NCI-H1417 treated with DMSO at 0.1 percent for 48 hours (cell line): ENCODE results near the gene KNG1.

Experiments used
- DNase-seq: peaks from one replicate; lab custom pipeline; 2025; lab: John Stamatoyannopoulos, UW

Gene KNG1

GRCh38 chr3:186779204-186779603 is 62.0 kb downstream of the KNG1 start:
- DNase-seq = no peak

- peak; percentile 34 for DNase-seq
Measured at GRCh38 chr3:186782542-186783057, 65.4 kb downstream of the KNG1 start.

GRCh38 chr3:186783058-186783730 is 66.0 kb downstream of the KNG1 start, which contains the start of gene EIF4A2:
TSS of gene EIF4A2 (plus strand) at chr3:186783577. CDS start at chr3:186783611, 34 bp downstream.
- DNase-seq = peak; percentile 89

DNA sequence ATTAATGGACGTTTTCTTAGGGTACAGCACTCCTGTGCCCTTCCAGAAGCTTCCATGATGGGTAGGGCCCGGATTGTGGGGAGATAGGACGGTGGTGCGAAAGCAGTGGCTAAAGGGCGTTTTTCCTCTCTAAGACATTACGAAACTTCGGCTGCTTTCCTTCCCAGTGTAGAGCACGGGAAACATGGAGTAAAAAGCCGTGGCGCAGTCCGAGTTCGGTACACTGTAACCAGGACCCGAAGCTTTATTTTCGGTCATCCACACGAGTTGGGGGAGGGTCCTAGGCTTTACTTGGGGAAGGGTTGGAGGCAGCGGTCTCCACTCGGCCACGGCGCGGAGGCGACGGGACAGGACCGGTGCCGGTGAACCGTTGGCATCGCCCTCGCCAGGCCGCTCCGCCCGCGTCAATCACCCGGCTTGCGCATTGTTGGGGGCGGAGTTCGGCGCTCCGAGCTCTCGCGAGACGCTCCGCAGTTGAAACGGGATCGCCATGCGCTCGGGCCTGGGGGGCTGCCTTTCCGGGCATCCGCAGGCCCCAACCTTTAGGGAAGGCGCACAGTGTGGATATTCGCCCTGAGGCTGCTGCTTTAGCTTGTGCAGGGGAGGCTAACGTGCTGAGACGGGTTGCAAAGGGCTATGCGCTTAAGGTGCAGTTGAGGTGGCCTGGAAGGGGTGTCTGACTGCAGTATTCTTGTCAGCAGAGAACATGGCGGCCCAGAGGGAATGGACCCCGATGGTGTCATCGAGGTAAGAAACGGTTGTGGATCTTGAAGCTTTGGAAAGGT is 66.8 kb downstream of the KNG1 start:
- DNase-seq = no peak

DNA sequence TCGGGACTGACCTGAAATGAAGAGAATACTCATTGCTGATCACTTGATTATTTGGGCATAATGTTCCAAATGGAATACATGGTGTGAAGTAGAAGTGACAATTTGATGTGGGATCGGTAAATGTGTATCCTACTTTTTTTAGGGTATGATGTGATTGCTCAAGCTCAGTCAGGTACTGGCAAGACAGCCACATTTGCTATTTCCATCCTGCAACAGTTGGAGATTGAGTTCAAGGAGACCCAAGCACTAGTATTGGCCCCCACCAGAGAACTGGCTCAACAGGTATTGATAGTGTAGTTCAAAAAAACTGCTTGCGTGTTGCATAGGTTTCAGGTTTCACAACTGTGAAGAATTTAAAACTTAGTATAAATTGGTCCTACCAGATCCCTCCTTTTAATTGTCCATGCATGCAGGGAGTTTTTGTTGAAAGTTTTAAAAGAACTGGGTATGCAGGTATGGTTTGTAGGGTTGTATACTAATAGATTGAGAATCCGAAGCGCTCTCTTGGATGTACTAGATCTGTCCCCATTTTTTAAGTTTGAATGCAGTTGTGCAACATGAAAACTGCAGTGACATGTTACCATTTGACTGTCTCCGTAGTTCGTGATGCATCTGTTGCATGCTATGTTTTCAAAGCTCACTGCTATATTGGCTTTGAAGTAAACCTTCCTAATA is 67.8 kb downstream of the KNG1 start:
- no peak for DNase-seq

DNA sequence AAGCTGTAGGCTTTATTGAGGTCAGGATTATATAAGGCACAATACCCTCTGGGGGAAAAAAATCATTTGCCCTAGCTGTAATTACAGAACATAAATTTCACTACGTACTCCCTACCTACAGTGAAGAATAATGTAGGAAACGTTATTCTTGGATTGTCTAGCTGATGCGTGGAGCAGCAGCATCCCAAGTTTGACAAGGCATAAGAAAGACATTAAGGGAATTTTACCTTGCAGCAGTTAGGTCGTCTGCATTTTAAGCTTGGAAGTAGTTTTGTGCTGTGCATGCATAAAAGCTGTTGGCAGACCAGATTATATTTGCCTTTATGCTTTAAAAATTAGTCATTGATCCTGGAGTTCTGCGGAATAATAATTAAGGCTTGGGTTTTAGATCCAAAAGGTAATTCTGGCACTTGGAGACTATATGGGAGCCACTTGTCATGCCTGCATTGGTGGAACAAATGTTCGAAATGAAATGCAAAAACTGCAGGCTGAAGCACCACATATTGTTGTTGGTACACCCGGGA is 68.4 kb downstream of the KNG1 start:
- no peak for DNase-seq

DNA sequence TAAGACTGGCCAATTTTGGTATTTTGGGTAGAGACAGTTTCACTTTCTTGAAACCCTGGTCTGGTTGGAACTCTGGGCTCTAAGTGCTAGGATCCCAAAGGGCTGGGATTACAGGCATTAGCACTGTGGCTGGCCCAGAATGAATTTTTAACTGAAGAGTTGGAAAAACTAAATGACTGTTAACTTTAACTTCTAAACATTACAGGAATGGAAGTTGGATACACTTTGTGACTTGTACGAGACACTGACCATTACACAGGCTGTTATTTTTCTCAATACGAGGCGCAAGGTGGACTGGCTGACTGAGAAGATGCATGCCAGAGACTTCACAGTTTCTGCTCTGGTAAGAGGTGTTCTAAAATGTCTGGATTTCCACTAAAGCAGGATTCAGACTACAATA is 69.8 kb downstream of the KNG1 start:
- no peak for DNase-seq

- DNase-seq = no peak
Measured at GRCh38 chr3:186787642-186788481, 70.7 kb downstream of the KNG1 start.

GRCh38 chr3:186788482-186789370 is 71.6 kb downstream of the KNG1 start:
- no peak for DNase-seq

GRCh38 chr3:186789554-186790260 is 72.5 kb downstream of the KNG1 start:
- no peak for DNase-seq

GRCh38 chr3:186790261-186790981 is 73.3 kb downstream of the KNG1 start:
- DNase-seq = no peak
